ENCODE results near the gene PDGFD.

PDGFD gene

DNA sequence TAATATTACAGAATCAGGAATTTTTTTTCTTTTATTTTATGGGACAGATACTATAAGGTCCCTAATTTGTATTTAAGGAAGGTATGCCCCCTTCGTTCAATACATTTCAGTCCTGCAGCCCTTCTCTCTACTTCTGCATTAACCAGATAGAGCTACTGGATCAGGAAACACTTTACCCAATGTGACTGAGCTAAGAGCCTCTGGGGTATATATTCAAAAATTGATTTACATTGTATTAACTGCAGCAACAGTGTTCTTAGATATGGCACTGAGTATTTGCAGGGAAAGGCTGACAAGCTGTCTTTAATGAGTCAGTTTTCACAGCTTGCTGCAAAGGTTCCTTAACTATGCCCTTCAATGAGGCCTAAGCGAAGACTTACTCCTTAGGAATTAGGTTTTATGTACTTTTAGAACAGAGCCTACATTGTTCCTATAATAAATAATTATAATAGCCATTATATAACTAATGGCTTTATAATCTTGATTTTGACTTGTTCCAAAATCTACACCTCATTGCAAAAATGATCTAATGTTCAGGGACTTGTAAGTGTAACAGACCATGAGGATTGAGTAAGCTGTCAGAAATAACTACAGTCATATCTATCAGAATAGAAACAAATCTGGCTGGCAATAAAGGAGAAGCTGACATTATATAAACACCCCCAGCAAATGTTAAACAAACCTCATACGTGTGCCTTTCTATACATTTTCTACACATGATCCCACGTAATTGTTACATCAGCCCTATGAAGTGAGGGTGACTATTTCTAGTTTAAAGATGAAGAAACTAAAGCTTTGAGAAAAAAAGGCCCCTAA lies 72.5 kb downstream of the PDGFD start:
- no peak for DNase-seq (ENCODE audit: low spot score)
- H3K27ac ChIP-seq = no peak overlapping the region
- no peak overlapping the region for H3K4me3 ChIP-seq
- TF ChIP-seq CTCF (IDR thresholded peaks at IDR 0.05) = no peak

GRCh38 chr11:104090767-104091166 lies 73.2 kb downstream of the PDGFD start:
- no peak overlapping the region for H3K27ac ChIP-seq
- H3K4me3 ChIP-seq = no peak overlapping the region
- TF ChIP-seq CTCF (IDR thresholded peaks at IDR 0.05) = no peak
- no peak for DNase-seq (ENCODE audit: low spot score)

DNA sequence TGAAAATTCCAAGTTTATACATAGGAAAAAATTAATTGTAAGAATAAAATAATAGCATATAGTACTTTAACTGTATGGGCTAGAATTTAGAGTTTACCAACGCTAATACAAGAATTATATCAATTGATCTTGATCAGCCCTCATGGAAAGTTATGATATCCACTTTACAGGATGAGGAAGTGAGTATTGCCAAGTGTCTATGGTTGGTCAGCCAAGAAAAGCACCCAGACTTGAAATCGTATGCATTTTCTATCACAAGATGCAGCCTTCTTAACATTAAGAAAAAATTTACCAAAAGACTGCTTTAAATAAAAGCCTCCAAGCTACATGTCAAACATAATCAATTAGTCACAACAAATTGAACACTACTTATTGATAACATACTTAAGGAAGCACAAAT lies 74.5 kb downstream of the PDGFD start:
- H3K27ac ChIP-seq = no peak overlapping the region
- no peak for TF ChIP-seq CTCF (IDR thresholded peaks at IDR 0.05)
- H3K4me3 ChIP-seq = no peak overlapping the region
- no peak for DNase-seq (ENCODE audit: low spot score)

- no peak for TF ChIP-seq CTCF (IDR thresholded peaks at IDR 0.05)
- no peak overlapping the region for H3K27ac ChIP-seq
- DNase-seq (ENCODE audit: low spot score) = no peak
- H3K4me3 ChIP-seq = no peak overlapping the region
Observed at GRCh38 chr11:104086621-104087020, 77.3 kb downstream of the PDGFD start.

DNA sequence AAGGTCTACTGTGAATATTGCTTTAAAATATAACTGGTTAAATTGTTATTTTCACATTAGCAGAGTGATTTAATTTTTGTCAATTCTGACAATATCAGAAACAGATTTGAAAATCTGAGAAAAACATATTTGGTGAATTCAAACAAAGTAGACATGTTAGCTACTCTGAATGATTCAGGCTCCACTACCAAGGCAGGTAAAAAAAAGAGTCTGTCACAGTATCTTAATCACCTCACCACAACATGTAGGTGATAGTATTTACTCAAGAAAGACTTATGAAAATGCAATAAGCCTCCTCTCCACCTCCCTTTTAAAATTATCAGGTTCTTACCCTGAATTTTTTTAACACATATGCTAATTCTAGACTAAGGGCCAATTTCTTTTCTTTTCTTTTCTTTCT lies 85.0 kb downstream of the PDGFD start:
- no peak for DNase-seq (ENCODE audit: low spot score)
- H3K4me3 ChIP-seq = no peak overlapping the region
- no peak for TF ChIP-seq CTCF (IDR thresholded peaks at IDR 0.05)
- no peak overlapping the region for H3K27ac ChIP-seq

DNA sequence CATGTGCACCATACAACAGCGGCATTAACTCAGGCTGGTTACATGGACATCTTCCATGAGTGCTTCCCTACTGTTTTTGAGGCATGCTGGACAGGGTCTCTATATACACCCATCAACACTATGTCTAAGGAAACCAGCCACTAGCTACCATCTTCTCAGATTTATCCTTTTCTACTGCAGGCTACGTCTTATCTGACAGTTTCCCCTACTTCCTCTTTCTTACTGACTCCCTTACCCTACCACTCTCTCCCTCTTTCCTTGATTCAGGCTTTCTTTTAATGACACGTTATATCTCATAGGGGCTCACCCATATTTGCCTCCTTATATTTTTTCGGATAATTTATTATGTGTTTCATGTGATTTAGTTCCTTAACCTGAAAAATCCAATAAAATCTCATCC lies 85.7 kb downstream of the PDGFD start:
- no peak for TF ChIP-seq CTCF (IDR thresholded peaks at IDR 0.05)
- Histone ChIP-seq H3K27ac (no peak overlapping the region), H3K4me3 (no peak overlapping the region)
- DNase-seq (ENCODE audit: low spot score) = no peak

DNA sequence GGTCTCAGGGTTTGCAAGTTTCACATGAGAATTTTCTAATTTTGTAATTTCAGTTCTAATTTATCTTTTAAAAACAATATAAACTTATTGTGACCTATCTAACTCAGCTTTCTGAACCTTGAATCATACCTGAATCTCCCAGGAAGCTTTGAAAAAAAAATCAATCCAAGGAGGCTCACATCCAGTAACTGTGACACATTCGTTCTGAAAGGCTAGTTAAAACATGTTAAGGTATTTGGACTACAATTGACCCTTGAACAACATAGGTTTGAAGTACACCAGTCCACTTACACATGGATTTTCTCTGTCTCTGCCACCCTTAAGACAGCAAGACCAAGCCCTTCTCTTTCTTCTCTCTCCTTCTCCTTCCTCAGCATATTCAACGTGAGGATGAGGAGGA lies 87.5 kb downstream of the PDGFD start:
- Histone ChIP-seq H3K27ac (no peak overlapping the region), H3K4me3 (no peak overlapping the region)
- DNase-seq (ENCODE audit: low spot score) = no peak
- TF ChIP-seq CTCF (IDR thresholded peaks at IDR 0.05) = no peak
